ENCODE data around the gene TRIM33. TPM values are rescaled to one million over a fixed set of nuclear protein-coding genes. Genes with fewer than 3 reads are reported as not detected.

The TRIM33 gene
- total RNA-seq, 1 donor from 2014 or later, result 52.8 TPM

DNA sequence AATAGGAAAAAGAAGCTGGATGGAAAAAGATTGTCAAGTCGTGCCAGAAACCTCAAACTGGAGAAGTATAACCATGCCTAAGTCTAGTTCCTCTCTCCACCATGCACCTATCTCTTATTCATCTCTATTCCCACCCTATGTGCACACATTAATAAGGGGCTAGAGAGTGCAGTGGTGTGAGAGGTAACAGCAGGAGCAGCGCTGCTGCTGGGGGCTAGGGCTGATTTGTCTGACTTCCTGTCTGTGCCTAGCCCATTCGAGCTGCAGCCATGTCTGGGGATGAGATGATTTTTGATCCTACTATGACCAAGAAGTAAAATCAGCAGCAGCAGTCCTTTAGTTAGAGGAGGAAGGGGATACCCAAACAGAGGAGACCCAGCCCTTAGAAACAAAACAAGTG lies 43.0 kb downstream of the TRIM33 start:
- peaks cover 29% of the 10 kb centered on the region for H3K4me1 Mint-ChIP-seq
- TF ChIP-seq, protein P1, sequence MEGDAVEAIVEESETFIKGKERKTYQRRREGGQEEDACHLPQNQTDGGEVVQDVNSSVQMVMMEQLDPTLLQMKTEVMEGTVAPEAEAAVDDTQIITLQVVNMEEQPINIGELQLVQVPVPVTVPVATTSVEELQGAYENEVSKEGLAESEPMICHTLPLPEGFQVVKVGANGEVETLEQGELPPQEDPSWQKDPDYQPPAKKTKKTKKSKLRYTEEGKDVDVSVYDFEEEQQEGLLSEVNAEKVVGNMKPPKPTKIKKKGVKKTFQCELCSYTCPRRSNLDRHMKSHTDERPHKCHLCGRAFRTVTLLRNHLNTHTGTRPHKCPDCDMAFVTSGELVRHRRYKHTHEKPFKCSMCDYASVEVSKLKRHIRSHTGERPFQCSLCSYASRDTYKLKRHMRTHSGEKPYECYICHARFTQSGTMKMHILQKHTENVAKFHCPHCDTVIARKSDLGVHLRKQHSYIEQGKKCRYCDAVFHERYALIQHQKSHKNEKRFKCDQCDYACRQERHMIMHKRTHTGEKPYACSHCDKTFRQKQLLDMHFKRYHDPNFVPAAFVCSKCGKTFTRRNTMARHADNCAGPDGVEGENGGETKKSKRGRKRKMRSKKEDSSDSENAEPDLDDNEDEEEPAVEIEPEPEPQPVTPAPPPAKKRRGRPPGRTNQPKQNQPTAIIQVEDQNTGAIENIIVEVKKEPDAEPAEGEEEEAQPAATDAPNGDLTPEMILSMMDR (conservative IDR thresholded peaks at IDR 0.05), result no peak
- no peak for DNase-seq (ENCODE audit: low read depth, low spot score)
- H3K9me3 Mint-ChIP-seq, result no peaks in the 10 kb centered on the region
- no peak overlapping the region for H3K4me3 Mint-ChIP-seq
- peaks cover 3% of the 10 kb centered on the region for H3K36me3 Mint-ChIP-seq (ENCODE audit: low read depth)
- no peaks in the 10 kb centered on the region for H3K27me3 Mint-ChIP-seq (ENCODE audit: low read depth)
- H3K27ac Mint-ChIP-seq (ENCODE audit: unreplicated experiment), result no peak overlapping the region

- H3K4me3 Mint-ChIP-seq, result no peak overlapping the region
- no peaks in the 10 kb centered on the region for H3K27me3 Mint-ChIP-seq (ENCODE audit: low read depth)
- H3K9me3 Mint-ChIP-seq, result no peaks in the 10 kb centered on the region
- TF ChIP-seq, protein P1 (conservative IDR thresholded peaks at IDR 0.05), result no peak
- no peak overlapping the region for H3K27ac Mint-ChIP-seq (ENCODE audit: unreplicated experiment)
- peaks cover 3% of the 10 kb centered on the region for H3K36me3 Mint-ChIP-seq (ENCODE audit: low read depth)
- DNase-seq (ENCODE audit: low read depth, low spot score), result no peak
- H3K4me1 Mint-ChIP-seq, result peaks cover 29% of the 10 kb centered on the region
Measured at GRCh38 chr1:114467491-114467890, 43.5 kb downstream of the TRIM33 start.

DNA sequence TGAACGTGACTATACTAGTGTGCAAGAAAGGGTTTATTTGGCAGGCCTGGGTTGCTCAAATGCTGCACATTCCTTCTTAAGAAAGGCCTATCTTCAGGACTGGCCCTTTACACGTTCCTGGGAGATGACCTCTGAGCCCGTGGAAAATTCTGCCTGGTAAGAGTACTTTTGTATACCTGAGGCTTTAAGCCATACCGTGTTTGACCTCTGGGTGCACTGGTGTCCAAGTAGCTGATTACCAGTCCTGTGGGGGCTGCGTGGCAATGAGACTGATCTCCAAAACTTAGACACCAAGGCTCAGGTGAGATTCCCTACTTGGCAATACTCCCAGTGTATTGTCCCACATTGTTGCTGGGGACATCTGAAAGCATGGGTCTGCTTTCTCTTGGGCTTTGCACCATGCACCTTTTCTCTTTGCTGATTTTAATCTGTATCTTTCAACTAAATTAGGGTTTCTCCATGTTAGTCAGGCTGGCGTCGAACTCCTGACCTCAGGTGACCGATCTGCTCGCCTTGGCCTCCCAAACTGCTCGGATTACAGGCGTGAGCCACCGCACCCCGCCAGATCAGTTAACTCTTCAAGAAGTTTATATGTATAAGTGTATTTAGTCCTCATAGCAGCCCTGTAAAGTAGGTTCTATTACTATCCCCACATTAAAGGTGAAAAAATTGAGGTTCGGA lies 44.5 kb downstream of the TRIM33 start:
- Mint-ChIP-seq H3K4me1 (peaks cover 29% of the 10 kb centered on the region), H3K27ac (ENCODE audit: unreplicated experiment) (no peak overlapping the region), H3K9me3 (no peaks in the 10 kb centered on the region), H3K27me3 (ENCODE audit: low read depth) (no peaks in the 10 kb centered on the region), H3K36me3 (ENCODE audit: low read depth) (peaks cover 3% of the 10 kb centered on the region), H3K4me3 (no peak overlapping the region)
- DNase-seq (ENCODE audit: low read depth, low spot score), result no peak
- TF ChIP-seq, protein P1 (conservative IDR thresholded peaks at IDR 0.05), result no peak

DNA sequence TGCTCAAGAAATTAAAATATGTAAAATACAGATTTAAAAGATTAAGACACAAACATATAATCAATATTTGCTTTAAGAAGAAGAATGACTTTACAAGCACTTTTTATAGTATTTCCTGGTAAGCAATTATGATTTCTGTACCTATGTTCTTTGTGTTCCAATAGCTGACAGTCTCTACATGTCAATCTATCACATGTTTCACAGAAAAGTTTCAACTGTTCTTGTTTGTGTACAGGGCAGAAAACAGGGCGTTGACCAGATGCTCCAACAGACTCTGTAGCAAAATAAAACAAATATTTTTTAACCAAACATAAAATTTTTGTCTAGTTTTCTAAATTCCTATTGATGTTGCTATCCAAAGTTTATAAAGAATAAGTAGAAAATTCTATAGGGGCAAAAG lies 48.0 kb downstream of the TRIM33 start:
- Mint-ChIP-seq H3K27ac (ENCODE audit: unreplicated experiment) (no peak overlapping the region), H3K4me1 (peaks cover 25% of the 10 kb centered on the region), H3K36me3 (ENCODE audit: low read depth) (peaks cover 24% of the 10 kb centered on the region), H3K4me3 (no peak overlapping the region), H3K9me3 (peaks cover 2% of the 10 kb centered on the region), H3K27me3 (ENCODE audit: low read depth) (no peaks in the 10 kb centered on the region)
- DNase-seq (ENCODE audit: low read depth, low spot score), result no peak
- TF ChIP-seq, protein P1 (conservative IDR thresholded peaks at IDR 0.05), result no peak

GRCh38 chr1:114462341-114462740 lies 48.7 kb downstream of the TRIM33 start:
- H3K27me3 Mint-ChIP-seq (ENCODE audit: low read depth), result no peaks in the 10 kb centered on the region
- H3K36me3 Mint-ChIP-seq (ENCODE audit: low read depth), result peaks cover 24% of the 10 kb centered on the region
- H3K27ac Mint-ChIP-seq (ENCODE audit: unreplicated experiment), result no peak overlapping the region
- H3K4me1 Mint-ChIP-seq, result peaks cover 20% of the 10 kb centered on the region
- H3K9me3 Mint-ChIP-seq, result peaks cover 2% of the 10 kb centered on the region
- no peak for DNase-seq (ENCODE audit: low read depth, low spot score)
- no peak overlapping the region for H3K4me3 Mint-ChIP-seq
- TF ChIP-seq, protein P1 (conservative IDR thresholded peaks at IDR 0.05), result no peak

Measured in neural crest cell (in vitro differentiated cells).